Spleen (tissue), 7 donors: ENCODE data around the gene BABAM2.

Source experiments
- POLR2AphosphoS5 ChIP-seq, 3 donors: sonication (generic); formaldehyde crosslinking; IDR thresholded peaks; one replicate each; pipeline ENCODE4 v1.5.1; 2017; ENCODE audit warnings: antibody characterized with exemption in 3 of 3
- TF ChIP-seq, protein P1 (sequence below), 11 experiments: fragments of 200-600 bp in 7 of 11; fragments of 450-650 bp in 4 of 11; sonication (generic) in 4 of 11; IDR thresholded peaks in 8 of 11; conservative IDR thresholded peaks in 3 of 11; 1 replicate in 7 of 11; 2 replicates in 4 of 11; pipeline versions ENCODE4 v1.4.0 to v1.8.0; 2016 to 2021; ENCODE audit warnings: antibody characterized with exemption in 11 of 11, inconsistent platforms in 4 of 11, mild to moderate bottlenecking in 1 of 11
- donor health status: DM: no; HTN: no; CAD: no; lungs with moderate emphysema.
- donor health status: DM: no; HTN: no; CAD: no.
- donor health status: DM: no; HTN: no; CAD: no.

DNA sequence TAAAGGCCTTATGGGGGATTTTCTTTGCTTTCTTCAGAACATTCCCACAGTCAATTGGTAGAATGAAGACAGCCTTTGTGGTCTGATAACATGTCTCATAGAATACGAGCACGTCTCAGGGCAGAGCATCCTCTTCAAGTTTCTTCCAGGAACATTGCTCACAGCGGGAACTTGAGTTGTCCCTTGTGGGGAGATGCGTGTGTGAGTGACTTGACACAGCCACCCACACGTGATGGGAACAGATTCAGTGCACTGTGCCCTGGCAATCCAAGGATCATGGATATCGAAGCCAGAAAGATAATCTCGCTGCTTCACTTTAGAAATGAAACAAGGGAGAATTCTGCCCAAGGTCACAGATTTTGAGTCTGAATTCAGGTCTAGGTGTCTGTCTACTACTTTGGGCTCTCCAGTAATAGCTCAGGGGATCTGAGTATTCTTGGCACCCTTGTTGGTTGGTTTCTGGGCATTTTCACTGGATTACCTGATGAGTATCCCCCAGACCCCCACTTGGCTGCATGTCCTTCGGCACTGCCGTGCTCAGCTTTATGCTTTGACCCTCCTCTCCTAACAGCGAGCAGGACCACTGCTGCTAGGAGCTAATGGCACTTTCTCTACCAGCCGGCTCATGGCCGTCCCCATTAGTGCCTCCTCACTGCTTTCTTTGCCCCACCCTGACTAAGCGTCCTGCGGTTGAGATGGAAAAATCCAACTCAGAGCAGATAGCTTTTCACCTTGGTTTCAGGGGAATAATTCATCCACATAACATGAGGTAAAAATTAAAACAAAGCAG, 426.2 kb downstream of the BABAM2 start:
- TF ChIP-seq, protein P1, sequence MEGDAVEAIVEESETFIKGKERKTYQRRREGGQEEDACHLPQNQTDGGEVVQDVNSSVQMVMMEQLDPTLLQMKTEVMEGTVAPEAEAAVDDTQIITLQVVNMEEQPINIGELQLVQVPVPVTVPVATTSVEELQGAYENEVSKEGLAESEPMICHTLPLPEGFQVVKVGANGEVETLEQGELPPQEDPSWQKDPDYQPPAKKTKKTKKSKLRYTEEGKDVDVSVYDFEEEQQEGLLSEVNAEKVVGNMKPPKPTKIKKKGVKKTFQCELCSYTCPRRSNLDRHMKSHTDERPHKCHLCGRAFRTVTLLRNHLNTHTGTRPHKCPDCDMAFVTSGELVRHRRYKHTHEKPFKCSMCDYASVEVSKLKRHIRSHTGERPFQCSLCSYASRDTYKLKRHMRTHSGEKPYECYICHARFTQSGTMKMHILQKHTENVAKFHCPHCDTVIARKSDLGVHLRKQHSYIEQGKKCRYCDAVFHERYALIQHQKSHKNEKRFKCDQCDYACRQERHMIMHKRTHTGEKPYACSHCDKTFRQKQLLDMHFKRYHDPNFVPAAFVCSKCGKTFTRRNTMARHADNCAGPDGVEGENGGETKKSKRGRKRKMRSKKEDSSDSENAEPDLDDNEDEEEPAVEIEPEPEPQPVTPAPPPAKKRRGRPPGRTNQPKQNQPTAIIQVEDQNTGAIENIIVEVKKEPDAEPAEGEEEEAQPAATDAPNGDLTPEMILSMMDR (IDR thresholded peaks at IDR 0.05 in 8 of 11, conservative IDR thresholded peaks at IDR 0.05 in 3 of 11), result no peak
- TF ChIP-seq POLR2AphosphoS5 (IDR thresholded peaks at IDR 0.05), result no peak
